ENCODE measurements around the gene FHL5.
"Not testable (repeated sequence)": the region's sequence is repeated elsewhere in the genome, so short reads cannot be mapped to it uniquely, and the experiment has no call there.

FHL5 gene

GRCh38 chr6:96562886-96563285 lies at the start of gene FHL5:
TSS of gene FHL5 (plus strand) at chr6:96563128. CDS start at chr6:96603614, 40,486 bp downstream.
- no peak for DNase-seq

GRCh38 chr6:96520171-96521115 lies 42.5 kb upstream of the FHL5 start:
- DNase-seq = no peak

- DNase-seq = no peak
Observed at GRCh38 chr6:96521306-96521643, 41.7 kb upstream of the FHL5 start.

GRCh38 chr6:96521644-96522464 lies 41.1 kb upstream of the FHL5 start, which contains the start of gene UFL1:
TSS of gene UFL1 (plus strand) at chr6:96521806. CDS start at chr6:96521874, 68 bp downstream.
- peak; percentile 96 for DNase-seq

GRCh38 chr6:96522465-96523009 lies 40.4 kb upstream of the FHL5 start:
- DNase-seq = peak; percentile 51

GRCh38 chr6:96528193-96528592 lies 34.7 kb upstream of the FHL5 start:
- DNase-seq = no peak

GRCh38 chr6:96532399-96532798 lies 30.5 kb upstream of the FHL5 start:
- DNase-seq = no peak

- no peak for DNase-seq
Observed at GRCh38 chr6:96537726-96538125, 25.2 kb upstream of the FHL5 start.

GRCh38 chr6:96542702-96543101 lies 20.2 kb upstream of the FHL5 start:
- DNase-seq = no peak

- no peak for DNase-seq
Observed at GRCh38 chr6:96545882-96546281, 17.0 kb upstream of the FHL5 start.

GRCh38 chr6:96547654-96548053 lies 15.3 kb upstream of the FHL5 start:
- no peak for DNase-seq

- DNase-seq = no peak
Observed at GRCh38 chr6:96554558-96554957, 8.4 kb upstream of the FHL5 start.

- not testable (repeated sequence) for DNase-seq
Observed at GRCh38 chr6:96559740-96560139, 3.2 kb upstream of the FHL5 start.

- peak; percentile 15 for DNase-seq
Observed at GRCh38 chr6:96563853-96564252, 925 bp downstream of the FHL5 start.

GRCh38 chr6:96570053-96570452 lies 7.1 kb downstream of the FHL5 start:
- DNase-seq = no peak

- DNase-seq = no peak
Observed at GRCh38 chr6:96571551-96571950, 8.6 kb downstream of the FHL5 start.

GRCh38 chr6:96575359-96575758 lies 12.4 kb downstream of the FHL5 start:
- no peak for DNase-seq

GRCh38 chr6:96576221-96576620 lies 13.3 kb downstream of the FHL5 start:
- no peak for DNase-seq

GRCh38 chr6:96582021-96582420 lies 19.1 kb downstream of the FHL5 start:
- DNase-seq = no peak

- DNase-seq = no peak
Observed at GRCh38 chr6:96582436-96582835, 19.5 kb downstream of the FHL5 start.

- DNase-seq = no peak
Observed at GRCh38 chr6:96604420-96604819, 41.5 kb downstream of the FHL5 start.

- no peak for DNase-seq
Observed at GRCh38 chr6:96608074-96608473, 45.1 kb downstream of the FHL5 start.

GRCh38 chr6:96610019-96610418 lies 47.1 kb downstream of the FHL5 start:
- no peak for DNase-seq

Data from activated CD4-positive, alpha-beta T cell treated with anti-CD3 and anti-CD28 coated beads, Interleukin-2, Interleukin-6, amounts not matched to agents 100 ng/mL and 50 ng/mL, durations not matched to agents 16 hours and 8 hours (primary cell).